A673 (cell line): ENCODE data around the gene TTYH1. TPM values are rescaled to one million over a fixed set of nuclear protein-coding genes. Genes with fewer than 3 reads are reported as not detected.

ENCODE experiments used
- BruUV-seq: library from RNA; stranded (reverse); fragments of 400-500 nt; replicated peaks from 2 replicates; lab custom pipeline; 2021; lab: Mats Ljungman, UMichigan
- CTCF ChIA-PET: fragments of 300-600 bp; sonication (Branson Sonifier 250); formaldehyde crosslinking; loops from one replicate; lab custom pipeline; 2022; ENCODE audit warnings: antibody characterized with exemption; lab: Charles Lee
- POLR2A ChIA-PET: fragments of 300-600 bp; sonication (Branson Sonifier 250); formaldehyde crosslinking; loops from one replicate; lab custom pipeline; 2022; ENCODE audit warnings: antibody characterized with exemption; ENCODE audit not compliant: low non-redundant PET; lab: Charles Lee
- DNase-seq: peaks from one replicate; pipeline ENCODE4 v3.0.0-alpha.2; 2015; ENCODE audit warnings: low spot score
- H3K27ac ChIP-seq: fragments of 200-600 bp; sonication (generic); 2 replicates; pipeline ENCODE4 v1.5.1; 2016; ENCODE audit warnings: mixed run types, low read depth, mild to moderate bottlenecking, mixed read lengths, antibody characterized with exemption, low read length; ENCODE audit not compliant: poor library complexity, severe bottlenecking
- H3K27me3 ChIP-seq: fragments of 200-600 bp; sonication (generic); replicated peaks from 2 replicates; pipeline ENCODE4 v1.6.1; 2017; ENCODE audit warnings: mixed run types, low read depth, mild to moderate bottlenecking, mixed read lengths, antibody characterized with exemption, low read length; ENCODE audit not compliant: insufficient read depth, poor library complexity
- H3K36me3 ChIP-seq: fragments of 200-600 bp; sonication (generic); 2 replicates; pipeline ENCODE4 v1.6.1; 2016; ENCODE audit warnings: mixed run types, mild to moderate bottlenecking, mixed read lengths, antibody characterized with exemption, low read length; ENCODE audit not compliant: insufficient read depth, poor library complexity, severe bottlenecking
- H3K4me1 ChIP-seq: fragments of 200-600 bp; sonication (generic); 2 replicates; pipeline ENCODE4 v1.6.1; 2017; ENCODE audit warnings: mixed run types, mild to moderate bottlenecking, mixed read lengths, antibody characterized with exemption, low read length; ENCODE audit not compliant: insufficient read depth, poor library complexity, severe bottlenecking
- H3K4me3 ChIP-seq: fragments of 200-600 bp; sonication (generic); 2 replicates; pipeline ENCODE4 v1.5.1; 2016; ENCODE audit warnings: low read depth, mixed run types, mild to moderate bottlenecking, mixed read lengths, low read length; ENCODE audit not compliant: poor library complexity, severe bottlenecking
- H3K9me3 ChIP-seq: fragments of 200-600 bp; sonication (generic); 2 replicates; pipeline ENCODE4 v1.6.1; 2016; ENCODE audit warnings: mixed run types, low read depth, mild to moderate bottlenecking, mixed read lengths, antibody characterized with exemption, low read length; ENCODE audit not compliant: poor library complexity, severe bottlenecking
- CTCF ChIP-seq: fragments of 300-800, 200-600 bp; sonication (generic); conservative IDR thresholded peaks from 2 replicates; pipeline ENCODE4 v1.5.1; 2017; ENCODE audit warnings: low read depth, mild to moderate bottlenecking, antibody characterized with exemption, low read length, moderate library complexity, mixed read lengths
- EZH2 ChIP-seq: fragments of 200-600 bp; sonication (generic); IDR thresholded peaks from 2 replicates; pipeline ENCODE4 v1.6.1; 2017; ENCODE audit warnings: borderline replicate concordance, low read depth, mild to moderate bottlenecking, mixed read lengths, antibody characterized with exemption, low read length; ENCODE audit not compliant: poor library complexity, severe bottlenecking
- intact Hi-C: fragments of 100-400 bp; cut with micrococcal nuclease; formaldehyde crosslinking; loops from one replicate; pipeline ENCODE4 v1.10.0; 2022; ENCODE audit not compliant: unreplicated experiment
- total RNA-seq: library from RNA; stranded (reverse); gene quantifications from 2 replicates; pipeline ENCODE4 v1.2.3, GENCODE V29; 2021

Gene TTYH1
- total RNA-seq, 1 experiment from 2014 or later = 3.0 TPM

- Histone ChIP-seq H3K27ac (no peak overlapping the region), H3K27me3 (peaks cover 15% of the 10 kb centered on the region), H3K4me1 (peaks cover 4% of the 10 kb centered on the region), H3K4me3 (no peak overlapping the region), H3K9me3 (no peaks in the 10 kb centered on the region), H3K36me3 (no peaks in the 10 kb centered on the region)
- intact Hi-C loops = no loop called here
- BruUV-seq = no TSS peak
- DNase-seq = no peak
- CTCF ChIA-PET = interaction anchor here (0.6 kb wide), 1 partner anchor 64 kb away, joined by 4 read pairs; no protein-coding TSS in a partner anchor
- no peak for TF ChIP-seq CTCF
- TF ChIP-seq EZH2 = no peak
- POLR2A ChIA-PET = interaction anchor here (0.6 kb wide), 1 partner anchor 11 kb away, joined by 11 read pairs; no protein-coding TSS in a partner anchor
These were observed 1.6 kb downstream of the TTYH1 start for GRCh38 chr19:54416695-54417491.

GRCh38 chr19:54418030-54418929 is 3.0 kb downstream of the TTYH1 start:
- peaks cover 4% of the 10 kb centered on the region for H3K4me1 ChIP-seq
- TF ChIP-seq CTCF = no peak
- TF ChIP-seq EZH2 = no peak
- H3K36me3 ChIP-seq = no peaks in the 10 kb centered on the region
- CTCF ChIA-PET = no interaction called here
- intact Hi-C loops = no loop called here
- DNase-seq = no peak
- H3K9me3 ChIP-seq = no peaks in the 10 kb centered on the region
- POLR2A ChIA-PET = no interaction called here
- H3K4me3 ChIP-seq = no peak overlapping the region
- H3K27me3 ChIP-seq = peaks cover 15% of the 10 kb centered on the region
- no TSS peak for BruUV-seq
- no peak overlapping the region for H3K27ac ChIP-seq

GRCh38 chr19:54418930-54419800 is 3.9 kb downstream of the TTYH1 start:
- Histone ChIP-seq H3K4me1 (peaks cover 4% of the 10 kb centered on the region), H3K4me3 (no peak overlapping the region), H3K9me3 (no peaks in the 10 kb centered on the region), H3K36me3 (no peaks in the 10 kb centered on the region), H3K27me3 (peaks cover 15% of the 10 kb centered on the region), H3K27ac (no peak overlapping the region)
- ChIA-PET CTCF (no interaction called here), POLR2A (no interaction called here)
- no TSS peak for BruUV-seq
- intact Hi-C loops = no loop called here
- no peak for DNase-seq
- TF ChIP-seq EZH2 (no peak), CTCF (no peak)
